Vagina (tissue), 2 donors: ENCODE measurements around the gene LMO1. TPM values are rescaled to one million over a fixed set of nuclear protein-coding genes. Genes with fewer than 3 reads are reported as not detected.

Experiments used
- DNase-seq, 2 donors: peaks; one replicate each; pipeline ENCODE4 v3.0.0-alpha.2; 2017; ENCODE audit errors: extremely low spot score in 2 of 2
- H3K27ac ChIP-seq: fragments of 200-600 bp; sonication (generic); one replicate; pipeline ENCODE4 v1.5.1; 2019
- H3K27me3 ChIP-seq: fragments of 200-600 bp; sonication (generic); one replicate; pipeline ENCODE4 v1.5.1; 2019
- H3K36me3 ChIP-seq, 2 donors: fragments of 200-600 bp; sonication (generic); one replicate each; pipeline ENCODE4 v1.5.1; 2017 to 2019
- H3K4me1 ChIP-seq: fragments of 200-600 bp; sonication (generic); one replicate; pipeline ENCODE4 v1.5.1; 2019
- H3K4me3 ChIP-seq, 2 donors: fragments of 200-600 bp; sonication (generic); 1 replicate in 1 of 2; 2 replicates in 1 of 2; pipeline ENCODE4 v1.5.1; 2016 to 2019
- H3K9me3 ChIP-seq: fragments of 200-600 bp; sonication (generic); one replicate; pipeline ENCODE4 v1.5.1; 2019
- POLR2A ChIP-seq, 2 donors: fragments of 450-650 bp; IDR thresholded peaks; one replicate each; pipeline ENCODE4 v1.6.1; 2017; ENCODE audit warnings: antibody characterized with exemption in 2 of 2, mild to moderate bottlenecking in 2 of 2, moderate library complexity in 2 of 2
- POLR2AphosphoS5 ChIP-seq, 2 donors: sonication (generic); formaldehyde crosslinking; IDR thresholded peaks; one replicate each; pipeline ENCODE4 v1.9.0; 2017; ENCODE audit warnings: antibody characterized with exemption in 2 of 2, mild to moderate bottlenecking in 2 of 2, low read depth in 1 of 2; ENCODE audit not compliant: insufficient read depth in 1 of 2
- intact Hi-C: fragments of 100-400 bp; cut with DNase I; formaldehyde crosslinking; loops from one replicate; pipeline ENCODE4 v1.15.1; 2023
- total RNA-seq: library from RNA; depleted of rRNA; stranded (reverse); fragments of >200 nt; gene quantifications from one replicate; pipeline ENCODE4 v1.2.3, GENCODE V29; 2016
- TF ChIP-seq, protein P1 (sequence below), 3 experiments: fragments of 450-650 bp in 2 of 3; fragments of 200-600 bp in 1 of 3; sonication (generic) in 1 of 3; IDR thresholded peaks; one replicate each; pipeline ENCODE4 v1.5.1; 2017 to 2019; ENCODE audit warnings: antibody characterized with exemption in 3 of 3, mild to moderate bottlenecking in 2 of 3, moderate library complexity in 2 of 3

Gene LMO1
- total RNA-seq, 1 donor from 2014 or later, result not detected

GRCh38 chr11:8297781-8298440 is 34.2 kb upstream of the LMO1 start:
- H3K27ac ChIP-seq, result no peak overlapping the region
- no peak for TF ChIP-seq POLR2A (IDR thresholded peaks at IDR 0.05)
- no peaks in the 10 kb centered on the region for H3K27me3 ChIP-seq
- H3K36me3 ChIP-seq, result no peaks in the 10 kb centered on the region
- H3K4me1 ChIP-seq, result no peaks in the 10 kb centered on the region
- H3K4me3 ChIP-seq, result no peak overlapping the region
- intact Hi-C loops, result no loop called here
- DNase-seq, result no peak
- no peaks in the 10 kb centered on the region for H3K9me3 ChIP-seq

DNA sequence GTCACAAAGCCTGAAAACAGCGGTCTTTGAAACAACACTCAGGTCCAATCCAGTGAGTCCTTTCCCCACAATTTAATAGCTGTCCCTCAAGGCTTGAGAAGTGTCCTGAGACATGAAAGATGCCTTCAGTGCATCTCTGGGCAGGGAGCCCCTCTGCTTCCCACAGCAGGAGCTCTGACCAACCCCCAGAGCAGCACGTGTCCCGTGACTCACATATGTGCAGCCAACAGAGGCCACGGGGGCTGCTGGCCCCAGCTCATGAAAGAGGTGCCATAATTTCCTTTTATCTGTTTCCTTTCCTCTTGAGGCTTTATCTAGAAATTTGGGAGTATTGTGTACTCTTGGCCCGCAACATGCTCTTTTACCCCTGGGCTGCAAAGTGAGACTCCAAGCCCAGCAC is 33.2 kb upstream of the LMO1 start:
- intact Hi-C loops, result no loop called here
- TF ChIP-seq, protein P1, sequence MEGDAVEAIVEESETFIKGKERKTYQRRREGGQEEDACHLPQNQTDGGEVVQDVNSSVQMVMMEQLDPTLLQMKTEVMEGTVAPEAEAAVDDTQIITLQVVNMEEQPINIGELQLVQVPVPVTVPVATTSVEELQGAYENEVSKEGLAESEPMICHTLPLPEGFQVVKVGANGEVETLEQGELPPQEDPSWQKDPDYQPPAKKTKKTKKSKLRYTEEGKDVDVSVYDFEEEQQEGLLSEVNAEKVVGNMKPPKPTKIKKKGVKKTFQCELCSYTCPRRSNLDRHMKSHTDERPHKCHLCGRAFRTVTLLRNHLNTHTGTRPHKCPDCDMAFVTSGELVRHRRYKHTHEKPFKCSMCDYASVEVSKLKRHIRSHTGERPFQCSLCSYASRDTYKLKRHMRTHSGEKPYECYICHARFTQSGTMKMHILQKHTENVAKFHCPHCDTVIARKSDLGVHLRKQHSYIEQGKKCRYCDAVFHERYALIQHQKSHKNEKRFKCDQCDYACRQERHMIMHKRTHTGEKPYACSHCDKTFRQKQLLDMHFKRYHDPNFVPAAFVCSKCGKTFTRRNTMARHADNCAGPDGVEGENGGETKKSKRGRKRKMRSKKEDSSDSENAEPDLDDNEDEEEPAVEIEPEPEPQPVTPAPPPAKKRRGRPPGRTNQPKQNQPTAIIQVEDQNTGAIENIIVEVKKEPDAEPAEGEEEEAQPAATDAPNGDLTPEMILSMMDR (IDR thresholded peaks at IDR 0.05), result no peak
- TF ChIP-seq POLR2AphosphoS5 (IDR thresholded peaks at IDR 0.05; ENCODE audit: insufficient read depth in 1 of 2, low read depth in 1 of 2), result no peak
- no peak for TF ChIP-seq POLR2A (IDR thresholded peaks at IDR 0.05)
- Histone ChIP-seq H3K27ac (no peak overlapping the region), H3K4me1 (no peaks in the 10 kb centered on the region), H3K4me3 (no peak overlapping the region), H3K9me3 (no peaks in the 10 kb centered on the region), H3K36me3 (no peaks in the 10 kb centered on the region), H3K27me3 (no peaks in the 10 kb centered on the region)
- peak in 1 of 2 donors; percentile 69 for DNase-seq

GRCh38 chr11:8296038-8296649 is 32.5 kb upstream of the LMO1 start:
- Histone ChIP-seq H3K9me3 (no peaks in the 10 kb centered on the region), H3K27ac (no peak overlapping the region), H3K27me3 (no peaks in the 10 kb centered on the region), H3K36me3 (no peaks in the 10 kb centered on the region), H3K4me1 (no peaks in the 10 kb centered on the region), H3K4me3 (no peak overlapping the region)
- TF ChIP-seq POLR2A (IDR thresholded peaks at IDR 0.05) (no peak), POLR2AphosphoS5 (IDR thresholded peaks at IDR 0.05; ENCODE audit: insufficient read depth in 1 of 2, low read depth in 1 of 2) (no peak)
- TF ChIP-seq, protein P1 (IDR thresholded peaks at IDR 0.05), result no peak
- intact Hi-C loops, result no loop called here
- no peak for DNase-seq

DNA sequence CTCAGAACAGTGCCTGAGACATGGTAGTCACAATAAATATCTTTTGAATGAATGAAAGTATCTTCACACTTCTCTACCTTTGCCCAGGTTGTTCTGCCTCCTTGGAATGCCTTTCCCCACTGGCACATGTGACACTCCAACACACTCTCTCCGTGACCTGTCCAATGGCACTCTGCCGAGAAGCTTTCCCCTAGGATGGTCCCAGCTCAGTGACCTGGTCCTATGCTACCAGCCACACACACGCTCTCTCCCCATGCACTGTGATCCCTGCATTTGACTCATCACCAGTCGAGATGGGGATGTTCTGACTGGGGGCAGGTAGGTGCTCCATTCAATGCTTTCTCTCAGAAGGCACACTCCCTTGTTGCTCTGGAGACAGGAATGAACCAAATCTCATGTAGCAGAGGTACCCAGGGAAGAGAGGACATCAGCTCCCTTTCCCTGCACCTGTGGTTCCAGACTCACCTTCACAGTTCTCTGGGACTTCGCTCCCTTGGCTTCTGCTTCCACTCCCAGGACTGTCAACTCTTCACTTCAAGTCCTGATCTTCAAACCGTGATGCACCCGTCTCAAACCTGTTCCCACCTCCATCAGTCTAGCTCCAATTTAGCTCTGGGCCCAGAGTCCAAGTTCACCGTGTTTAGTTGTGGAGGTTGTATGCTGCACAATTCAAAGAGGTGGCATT is 30.7 kb upstream of the LMO1 start:
- Histone ChIP-seq H3K27me3 (no peaks in the 10 kb centered on the region), H3K36me3 (no peaks in the 10 kb centered on the region), H3K27ac (no peak overlapping the region), H3K4me1 (no peaks in the 10 kb centered on the region), H3K4me3 (no peak overlapping the region), H3K9me3 (no peaks in the 10 kb centered on the region)
- DNase-seq, result peak in 1 of 2 donors; percentile 74
- TF ChIP-seq POLR2A (IDR thresholded peaks at IDR 0.05) (no peak), POLR2AphosphoS5 (IDR thresholded peaks at IDR 0.05; ENCODE audit: insufficient read depth in 1 of 2, low read depth in 1 of 2) (no peak)
- TF ChIP-seq, protein P1 (IDR thresholded peaks at IDR 0.05), result no peak
- intact Hi-C loops, result no loop called here

GRCh38 chr11:8293171-8293570 is 29.5 kb upstream of the LMO1 start:
- peak in 1 of 2 donors; percentile 83 for DNase-seq
- TF ChIP-seq POLR2A (IDR thresholded peaks at IDR 0.05) (no peak), POLR2AphosphoS5 (IDR thresholded peaks at IDR 0.05; ENCODE audit: insufficient read depth in 1 of 2, low read depth in 1 of 2) (no peak)
- TF ChIP-seq, protein P1 (IDR thresholded peaks at IDR 0.05), result no peak
- Histone ChIP-seq H3K36me3 (no peaks in the 10 kb centered on the region), H3K9me3 (no peaks in the 10 kb centered on the region), H3K4me1 (no peaks in the 10 kb centered on the region), H3K27me3 (no peaks in the 10 kb centered on the region), H3K27ac (no peak overlapping the region), H3K4me3 (no peak overlapping the region)
- intact Hi-C loops, result no loop called here
